GM19395 (cell line): ENCODE data around the gene SPEG.
A peak's percentile ranks its signal among the peaks of the same experiment; 100 is the strongest.

ENCODE experiments used
- ATAC-seq: cut with Tn5 transposase; IDR thresholded peaks from one replicate; pipeline ENCODE4 v1.9.1; 2021; ENCODE audit warnings: mild to moderate bottlenecking, moderate library complexity; ENCODE audit not compliant: unreplicated experiment

Gene SPEG

GRCh38 chr2:219542931-219543595, 108.4 kb downstream of the SPEG start:
- ATAC-seq, result peak; percentile 34

GRCh38 chr2:219543596-219544358, 109.1 kb downstream of the SPEG start, which contains the start of the genes CHPF and TMEM198:
Gene CHPF (minus strand): TSS chr2:219543809. CDS start chr2:219543538, 271 bp downstream.
Gene TMEM198 (plus strand): TSS chr2:219544028. CDS start chr2:219544728, 700 bp downstream.
- peak; percentile 77 for ATAC-seq

GRCh38 chr2:219544567-219544966, 109.9 kb downstream of the SPEG start:
- ATAC-seq, result no peak

DNA sequence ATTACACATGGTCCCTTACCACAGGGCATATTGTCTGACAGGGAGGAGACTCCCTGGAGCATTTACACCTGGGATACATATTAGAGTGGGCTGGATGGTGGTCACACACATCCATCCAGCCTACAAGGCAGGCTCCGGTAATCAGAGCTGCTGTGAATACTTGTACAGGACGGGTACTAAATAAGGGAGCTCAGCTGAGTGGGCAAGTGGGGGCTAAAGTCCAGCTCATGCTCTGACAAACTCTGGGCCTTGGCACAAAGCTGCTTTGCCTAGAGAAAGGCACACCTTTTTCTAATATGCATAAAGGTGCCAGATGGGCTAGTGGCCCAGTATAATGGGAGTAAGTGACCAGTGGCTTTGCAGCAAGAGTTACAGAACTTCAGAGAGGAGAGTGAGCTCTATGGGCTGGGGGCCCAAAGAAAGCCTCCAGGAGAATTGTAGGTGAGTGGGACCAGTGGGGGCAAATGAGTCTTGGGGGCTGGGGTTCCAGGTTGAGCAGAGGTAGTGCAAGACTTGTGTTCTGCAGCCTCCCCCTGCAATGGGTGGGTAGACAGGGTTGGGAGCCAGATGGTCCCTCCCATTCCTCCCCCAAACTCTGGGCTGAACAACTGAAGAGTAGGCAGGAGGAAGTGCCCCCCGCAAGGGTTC, 110.8 kb downstream of the SPEG start:
- ATAC-seq, result no peak

DNA sequence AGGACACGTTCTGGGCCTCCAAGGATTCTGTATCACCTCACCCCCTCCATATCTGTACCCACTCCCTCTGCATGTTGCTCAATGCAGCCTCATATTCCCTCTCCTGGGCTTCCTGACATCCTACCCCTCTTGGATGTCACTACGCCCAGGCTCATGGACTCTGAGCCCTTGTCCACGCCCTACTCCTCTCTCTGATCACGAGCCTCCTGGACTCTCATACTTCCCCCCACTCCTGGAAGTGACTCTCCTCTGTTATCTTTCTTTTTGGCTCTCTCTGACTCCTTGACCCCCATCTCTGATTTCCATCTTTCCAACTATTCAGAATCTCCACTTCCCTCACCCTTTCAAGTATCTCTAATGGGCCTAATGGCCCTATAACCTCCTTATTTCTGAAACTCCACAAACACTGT, 111.3 kb downstream of the SPEG start:
- no peak for ATAC-seq

DNA sequence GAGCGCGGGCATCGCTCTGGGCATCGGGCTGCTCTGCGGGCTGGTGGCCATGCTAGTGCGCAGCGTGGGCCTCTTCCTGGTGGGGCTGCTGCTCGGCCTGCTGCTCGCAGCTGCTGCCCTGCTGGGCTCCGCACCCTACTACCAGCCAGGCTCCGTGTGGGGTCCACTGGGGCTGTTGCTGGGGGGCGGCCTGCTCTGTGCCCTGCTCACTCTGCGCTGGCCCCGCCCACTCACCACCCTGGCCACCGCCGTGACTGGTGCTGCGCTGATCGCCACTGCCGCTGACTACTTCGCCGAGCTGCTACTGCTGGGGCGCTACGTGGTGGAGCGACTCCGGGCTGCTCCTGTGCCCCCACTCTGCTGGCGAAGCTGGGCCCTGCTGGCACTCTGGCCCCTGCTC, 113.0 kb downstream of the SPEG start:
- ATAC-seq, result no peak
